HS-27A (cell line): Measurements from ENCODE around the gene RBBP8.
"Not testable (repeated sequence)": the region's sequence is repeated elsewhere in the genome, so short reads cannot be mapped to it uniquely, and the experiment has no call there.

Experiments
- DNase-seq: peaks from one replicate; pipeline ENCODE4 v3.0.0-alpha.2; 2012; ENCODE audit warnings: low read depth, missing footprints

The RBBP8 gene

DNA sequence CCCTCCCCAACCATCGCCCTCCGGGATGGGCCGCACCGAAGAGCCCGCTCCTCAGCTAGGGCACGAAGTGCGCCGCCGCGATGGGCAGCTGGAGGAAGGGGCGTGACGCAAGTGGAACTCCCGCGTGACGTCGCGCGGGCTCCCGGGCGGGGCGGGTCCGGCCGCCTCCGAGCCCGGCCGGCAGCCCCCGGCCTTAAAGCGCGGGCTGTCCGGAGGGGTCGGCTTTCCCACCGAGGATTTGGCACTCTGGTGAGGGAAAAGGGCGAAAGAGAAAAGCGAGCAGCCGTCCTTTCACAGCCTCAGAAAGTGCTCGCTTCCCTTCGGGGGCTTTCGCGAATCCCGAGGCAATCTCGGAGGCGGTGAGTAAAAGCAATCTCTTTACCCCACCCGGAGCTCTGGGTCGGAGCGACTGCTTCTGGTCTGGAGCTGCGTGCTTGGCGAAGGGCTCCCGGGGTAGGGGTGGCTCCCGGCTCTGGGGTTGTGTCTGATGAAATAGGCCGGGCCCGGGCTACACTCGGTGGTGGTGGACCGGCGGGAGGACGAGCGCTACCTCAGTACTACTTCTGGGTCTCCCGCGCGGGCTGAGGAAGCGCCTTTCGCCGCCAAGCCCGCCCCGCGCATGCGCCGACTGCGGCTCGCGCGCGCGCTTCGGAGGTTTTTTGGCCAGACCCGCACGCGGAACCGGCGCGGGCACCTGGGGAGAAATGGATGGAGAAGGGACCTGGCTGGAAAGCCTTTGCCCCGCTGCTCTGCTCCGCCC is at the start of gene RBBP8:
Gene RBBP8, plus strand, starts transcription at position 123 of the 760 bp plus-strand sequence. CDS start 3,524 bp downstream, outside the sequence.
- DNase-seq = peak; percentile 55

DNA sequence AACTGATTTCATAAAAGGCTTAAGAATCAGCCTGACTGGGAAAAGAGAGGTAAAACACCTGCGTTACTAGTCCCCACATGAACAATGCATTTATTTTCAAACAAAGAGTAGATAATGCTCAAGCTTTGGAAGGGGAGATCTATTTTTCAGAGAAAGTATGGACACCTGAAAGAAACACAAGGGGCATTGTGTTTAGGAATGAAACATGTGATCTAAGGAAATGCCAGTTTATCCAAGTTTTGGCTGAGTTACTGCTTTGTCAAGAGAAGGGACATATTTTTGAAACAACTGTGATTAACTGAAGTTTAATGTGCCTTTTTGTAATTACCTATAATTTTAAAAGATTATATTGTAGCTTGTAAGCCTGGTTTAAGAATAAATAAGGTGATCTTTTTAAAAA is 49.3 kb upstream of the RBBP8 start:
- no peak for DNase-seq

DNA sequence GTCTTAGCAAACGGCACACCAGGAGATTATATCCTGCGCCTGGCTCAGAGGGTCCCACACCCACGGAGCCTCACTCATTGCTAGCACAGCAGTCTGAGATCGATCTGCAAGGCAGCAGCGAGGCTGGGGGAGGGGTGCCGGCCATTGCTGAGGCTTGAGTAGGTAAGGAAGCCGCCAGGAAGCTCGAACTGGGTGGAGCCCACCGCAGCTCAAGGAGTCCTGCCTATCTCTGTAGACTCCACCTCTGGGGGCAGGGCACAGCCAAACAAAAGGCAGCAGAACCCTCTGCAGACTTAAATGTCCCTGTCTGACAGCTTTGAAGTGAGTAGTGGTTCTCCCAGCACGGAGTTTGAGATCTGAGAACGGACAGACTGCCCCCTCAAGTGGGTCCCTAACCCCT is 47.4 kb upstream of the RBBP8 start:
- DNase-seq = not testable (repeated sequence)

DNA sequence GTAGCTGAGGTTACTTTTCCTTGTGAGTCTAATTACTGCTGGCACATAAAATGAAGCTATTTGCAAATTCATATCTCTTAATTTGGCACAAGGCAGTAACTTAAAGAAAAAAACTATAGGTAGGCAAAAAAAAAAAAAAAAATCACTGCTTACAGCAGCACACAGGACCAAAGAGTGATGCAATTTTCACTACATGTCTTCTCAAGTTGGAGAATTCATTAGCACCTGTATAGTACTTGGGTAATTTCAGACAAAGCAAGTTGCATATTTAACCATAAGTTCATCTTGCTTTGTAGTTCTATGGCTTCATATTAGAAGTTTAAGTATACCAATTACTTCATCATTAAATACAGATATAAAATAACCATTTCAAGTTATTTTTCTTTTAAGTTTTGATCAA is 33.7 kb upstream of the RBBP8 start:
- DNase-seq = no peak

DNA sequence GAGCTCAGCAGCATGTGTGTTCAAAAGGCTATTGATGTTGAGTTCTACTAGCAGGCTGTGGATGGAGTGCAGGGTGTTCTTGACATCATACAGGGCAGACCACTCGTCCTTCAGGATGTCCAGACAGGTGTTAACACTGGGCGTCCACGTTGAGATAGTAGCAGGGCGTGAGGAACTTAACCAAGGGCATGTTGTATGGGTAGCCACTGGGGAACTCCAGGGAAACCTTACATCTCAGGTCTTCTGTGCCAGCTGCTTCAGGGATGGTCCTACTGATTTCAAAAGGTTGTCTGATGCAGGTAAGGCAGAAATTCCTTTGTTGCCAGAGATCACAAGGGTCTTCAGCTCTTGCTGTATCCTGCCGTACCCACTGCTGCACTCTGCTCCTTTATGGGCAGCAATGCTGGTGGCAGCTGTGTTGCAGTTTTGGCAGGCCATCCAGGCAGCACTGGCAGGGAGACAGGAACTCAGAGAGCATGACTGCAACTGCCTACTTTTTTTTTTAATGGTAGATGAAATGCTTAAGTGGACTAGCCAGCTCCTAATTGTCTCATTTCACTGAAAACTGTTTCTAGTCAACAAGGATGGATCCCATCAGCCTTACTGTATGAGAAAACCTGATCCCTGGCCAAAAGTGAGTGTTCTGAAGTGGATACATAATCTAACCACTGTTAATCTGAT is 32.4 kb upstream of the RBBP8 start:
- DNase-seq = no peak

DNA sequence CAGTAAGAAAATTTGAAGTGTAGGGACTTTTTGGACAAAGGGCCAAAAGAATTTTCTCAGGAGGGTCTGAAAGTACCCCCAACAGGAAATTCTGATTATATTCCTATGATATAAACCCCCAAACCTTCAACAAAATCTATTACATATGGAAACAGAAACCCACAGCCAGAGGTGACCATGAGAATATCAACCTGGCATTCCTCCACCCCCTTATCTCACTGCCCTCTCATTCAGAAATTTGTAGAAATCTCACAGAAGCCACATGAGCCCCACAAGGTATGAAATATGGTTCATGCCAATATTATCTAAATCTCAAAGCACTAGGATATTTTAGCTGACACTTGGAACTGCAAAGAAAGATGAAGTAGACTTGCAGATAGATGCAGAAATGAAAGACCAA is 31.0 kb upstream of the RBBP8 start:
- DNase-seq = no peak

DNA sequence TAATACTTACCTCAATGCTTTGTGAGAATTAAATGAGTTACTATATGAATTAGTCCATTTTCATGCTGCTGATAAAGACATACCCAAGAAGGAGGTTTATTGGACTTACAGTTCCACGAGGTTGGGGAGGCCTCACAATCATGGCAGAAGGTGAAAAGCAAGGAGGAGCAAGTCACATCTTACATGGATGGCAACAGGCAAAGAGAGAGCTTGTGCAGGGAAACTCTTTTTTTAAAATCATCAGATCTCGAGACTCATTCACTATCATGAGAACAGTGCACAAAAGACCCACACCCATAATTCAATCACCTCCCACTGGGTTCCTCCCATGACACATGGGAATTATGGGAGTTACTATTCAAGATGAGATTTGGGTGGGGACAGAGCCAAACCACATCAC is 29.9 kb upstream of the RBBP8 start:
- DNase-seq = not testable (repeated sequence)

DNA sequence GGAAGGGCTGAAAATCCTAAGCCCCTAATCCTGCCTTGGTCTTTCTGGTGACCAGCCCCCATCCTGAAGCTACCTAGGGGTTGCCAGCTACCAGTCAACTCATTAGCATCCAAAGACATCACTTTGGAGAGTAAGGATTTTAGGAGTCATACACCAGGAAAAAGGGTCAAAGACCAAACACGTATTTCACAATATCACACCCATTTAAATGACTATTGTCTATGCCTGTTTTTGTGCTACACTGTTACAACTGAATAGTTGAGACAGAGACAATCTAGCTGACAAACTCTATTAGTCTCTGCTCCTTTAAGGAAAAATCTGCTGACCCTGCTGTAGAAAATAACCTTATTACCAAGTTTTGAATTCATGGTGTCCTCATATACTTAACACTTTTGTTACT is 21.0 kb upstream of the RBBP8 start:
- no peak for DNase-seq

DNA sequence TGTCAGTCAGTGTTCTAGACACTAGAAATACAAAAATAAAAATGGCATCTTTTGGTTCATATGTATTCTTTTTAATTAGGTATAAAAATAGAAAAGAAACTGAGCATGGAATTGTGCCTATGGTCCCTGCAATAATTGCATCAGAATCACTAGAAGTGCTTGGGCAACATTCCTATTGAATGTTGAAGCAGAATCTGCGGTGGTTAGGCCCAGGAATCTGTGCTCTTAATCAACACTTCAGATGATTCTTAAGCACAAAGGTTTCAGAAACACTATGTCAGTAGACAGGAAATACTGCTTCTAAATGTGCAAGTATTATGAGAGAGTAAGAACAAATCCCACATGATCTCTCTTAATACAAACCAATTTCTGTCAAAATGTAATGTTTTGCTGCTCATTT is 20.3 kb upstream of the RBBP8 start:
- no peak for DNase-seq

DNA sequence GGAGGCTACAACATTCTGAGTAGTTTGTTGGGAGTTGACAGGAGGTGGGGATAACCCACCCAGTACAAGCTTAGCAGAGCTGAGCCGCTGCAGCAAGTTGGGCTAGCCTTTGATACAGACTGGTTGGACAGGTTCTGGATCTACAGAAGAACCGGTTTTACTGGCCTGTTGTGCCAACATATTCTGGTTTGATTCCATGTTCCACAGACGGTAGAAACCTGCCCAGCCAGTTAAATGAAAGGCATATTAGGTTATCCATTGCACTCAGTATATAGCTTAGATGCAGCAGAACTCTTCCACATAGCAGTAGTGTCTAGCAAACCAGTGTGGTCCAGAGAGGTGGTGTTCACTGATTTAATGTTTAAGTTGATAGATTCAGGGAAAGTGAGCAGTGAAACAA is 19.3 kb upstream of the RBBP8 start:
- no peak for DNase-seq

DNA sequence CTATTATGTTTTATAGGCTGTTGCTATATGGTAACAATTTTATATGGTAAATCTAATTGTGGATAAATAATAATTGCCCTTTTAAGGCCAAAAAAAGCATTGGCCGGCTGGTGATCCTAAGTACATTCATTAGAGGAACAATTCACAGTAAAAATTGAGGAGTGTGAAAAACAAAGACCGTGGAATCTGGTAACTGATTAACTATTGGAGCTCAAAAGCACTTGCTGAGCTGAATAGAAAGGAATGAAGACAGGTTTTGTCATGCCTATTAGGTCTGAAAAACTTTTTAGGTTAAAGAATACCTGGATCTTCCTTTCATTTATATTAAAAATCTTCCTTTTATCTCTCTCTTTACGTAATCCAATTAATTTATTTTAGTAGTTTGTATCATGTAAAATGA is 18.5 kb upstream of the RBBP8 start:
- DNase-seq = no peak

DNA sequence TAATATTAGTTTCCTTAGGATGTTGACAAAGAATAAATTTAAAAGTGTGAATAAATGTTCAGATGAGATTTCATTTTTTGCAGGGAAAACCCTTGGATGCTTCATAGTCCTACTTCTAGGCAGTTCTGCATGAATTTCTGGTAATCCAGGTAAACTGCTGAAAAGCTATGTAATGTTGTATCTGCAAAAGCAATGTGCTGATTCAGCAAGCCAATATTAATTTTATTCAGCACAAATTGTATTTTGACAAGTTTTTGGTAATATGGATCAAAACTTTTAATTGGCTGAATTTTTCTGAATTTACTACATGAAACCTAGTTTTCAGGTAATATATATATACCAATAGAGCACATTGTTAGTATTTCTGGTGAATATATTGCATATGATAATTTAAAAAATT is 17.8 kb upstream of the RBBP8 start:
- no peak for DNase-seq

DNA sequence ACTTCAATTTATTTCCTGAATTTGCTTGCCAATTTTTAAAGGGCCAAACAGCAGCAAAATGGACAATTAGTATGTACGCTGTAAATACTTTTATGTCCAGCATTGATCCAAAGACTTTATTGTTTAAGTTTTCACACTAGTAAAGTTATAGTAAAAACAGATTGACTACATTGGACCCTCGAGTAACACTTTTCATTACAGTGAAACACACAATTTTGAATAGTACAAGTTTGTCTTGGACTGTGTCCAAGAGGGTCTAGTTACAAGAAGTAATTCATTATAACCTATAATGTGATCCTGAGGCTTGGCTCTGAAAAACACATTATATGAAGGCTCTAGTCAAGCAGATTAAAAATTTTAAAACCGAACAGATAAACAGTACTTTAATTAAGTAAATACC is 11.4 kb upstream of the RBBP8 start:
- no peak for DNase-seq

DNA sequence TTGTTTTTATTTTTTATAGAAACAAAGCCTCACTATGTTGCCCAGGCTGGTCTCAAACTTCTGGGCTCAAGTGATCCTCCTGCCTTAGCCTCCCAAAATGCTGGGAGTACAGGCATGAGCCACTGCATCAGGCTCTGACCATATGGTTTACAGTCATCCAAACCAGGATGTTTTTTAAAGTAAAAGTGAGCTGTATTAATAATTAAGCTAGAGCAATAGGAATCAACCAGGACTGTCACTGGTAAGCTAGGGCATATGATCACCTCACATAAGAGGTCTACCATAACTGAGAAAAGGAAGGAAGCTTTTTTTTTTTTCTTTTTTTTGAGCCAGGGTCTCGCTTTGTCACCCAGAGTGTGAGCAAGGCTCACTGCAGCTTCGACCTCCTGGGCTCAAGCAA is 8.5 kb upstream of the RBBP8 start:
- DNase-seq = no peak

DNA sequence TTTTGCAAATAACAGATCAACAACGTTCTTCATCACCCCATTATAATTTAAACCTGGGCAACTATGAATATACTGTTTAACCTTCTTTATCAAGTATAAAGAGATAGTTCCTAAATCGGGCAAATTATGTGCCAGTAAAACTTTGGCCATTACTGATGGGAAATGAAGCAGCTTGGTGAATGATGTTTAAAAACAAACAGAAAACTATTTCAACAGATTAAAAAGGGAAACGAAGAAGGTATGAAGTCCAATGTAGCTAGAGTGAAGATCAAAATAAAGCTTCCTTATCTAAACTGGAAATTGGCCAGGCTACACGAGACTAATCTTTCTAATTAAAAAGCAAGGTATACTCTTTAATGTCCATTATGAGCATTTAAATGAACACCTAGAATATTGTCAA is 6.7 kb upstream of the RBBP8 start:
- DNase-seq = no peak

DNA sequence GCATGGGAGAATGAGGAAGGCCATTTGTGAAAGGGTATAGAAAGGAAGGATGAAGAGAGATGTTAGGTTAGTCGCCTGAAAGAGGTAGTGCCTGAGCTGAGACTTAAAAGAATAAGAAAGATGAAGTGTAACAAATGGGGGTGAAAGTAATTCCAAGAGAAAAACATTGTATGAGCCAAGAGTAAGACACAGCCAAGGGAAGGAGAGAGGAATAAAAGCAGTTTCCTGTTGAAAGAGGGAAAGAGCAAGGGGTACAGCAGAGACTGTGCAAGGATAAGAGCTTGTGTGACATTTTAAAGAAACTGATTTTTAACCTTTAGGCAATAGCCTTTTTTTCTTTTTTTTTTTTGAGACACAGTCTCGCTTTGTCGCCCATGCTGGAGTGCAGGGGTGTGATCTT is 4.8 kb upstream of the RBBP8 start:
- no peak for DNase-seq

DNA sequence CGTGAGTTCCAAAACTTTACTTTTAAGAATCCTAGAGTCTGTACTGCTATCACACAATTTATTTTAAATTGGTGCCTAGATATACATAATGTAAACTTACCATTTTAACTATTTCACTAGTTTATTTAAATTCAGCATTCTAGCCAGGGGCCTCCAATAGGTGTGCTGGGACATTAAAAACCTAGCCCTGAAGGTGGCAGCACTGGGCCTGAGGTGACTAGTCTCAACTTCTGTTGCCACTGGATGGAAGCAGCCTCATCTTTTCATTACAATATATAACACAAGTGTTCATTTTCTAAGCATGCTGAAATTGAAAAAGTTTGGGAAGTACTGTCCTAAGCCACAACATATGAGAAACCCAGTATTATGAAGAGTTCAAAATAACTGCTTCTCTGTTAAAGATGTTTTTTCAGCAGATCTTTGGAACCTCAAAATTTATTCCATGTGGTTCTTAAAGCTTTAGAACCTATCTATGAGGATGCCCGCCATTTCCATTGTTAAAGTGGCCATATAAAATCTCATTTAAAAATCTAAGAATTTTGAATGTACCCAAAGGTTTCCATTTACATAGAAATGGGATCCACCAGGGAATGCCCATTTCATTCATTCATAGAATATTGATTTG is 2.9 kb upstream of the RBBP8 start:
- DNase-seq = peak; percentile 20

DNA sequence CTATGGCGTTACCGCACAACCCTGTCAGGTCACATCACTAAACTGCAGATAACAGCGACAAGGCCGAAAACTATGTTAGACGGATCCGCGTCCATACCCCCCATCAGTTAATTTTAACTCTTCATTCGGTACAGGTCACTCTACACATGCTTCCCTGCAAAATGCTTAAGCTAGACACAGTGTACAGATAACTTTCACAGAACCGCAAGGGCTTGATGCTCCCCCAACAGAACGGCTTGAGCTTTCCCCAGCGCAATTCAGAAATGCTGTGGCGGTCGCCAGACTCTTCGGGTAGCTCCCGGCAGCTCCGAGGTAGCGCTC is 283 bp upstream of the RBBP8 start:
- DNase-seq = no peak

DNA sequence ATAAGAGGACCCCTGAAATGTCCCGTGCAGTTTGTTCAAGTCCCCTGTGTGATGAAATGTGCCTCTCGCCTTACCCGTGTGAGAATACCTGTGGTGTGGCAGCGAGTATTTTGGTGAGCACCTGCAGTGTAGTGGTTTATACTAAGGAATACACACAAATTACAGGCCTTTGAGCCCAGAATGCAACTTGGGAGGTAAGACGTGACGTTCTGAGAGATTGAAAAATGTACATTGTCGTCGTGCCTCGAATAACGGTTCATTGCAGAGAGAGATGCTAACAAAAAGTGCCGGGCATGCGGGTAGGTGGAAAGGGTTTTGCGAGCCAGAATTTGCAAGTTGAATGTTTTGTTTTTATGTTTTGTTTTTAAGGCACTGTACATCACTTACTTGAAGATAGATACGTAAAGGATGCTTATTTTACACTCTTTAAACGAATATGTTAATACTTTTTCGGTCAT is 867 bp downstream of the RBBP8 start:
- peak; percentile 2 for DNase-seq

DNA sequence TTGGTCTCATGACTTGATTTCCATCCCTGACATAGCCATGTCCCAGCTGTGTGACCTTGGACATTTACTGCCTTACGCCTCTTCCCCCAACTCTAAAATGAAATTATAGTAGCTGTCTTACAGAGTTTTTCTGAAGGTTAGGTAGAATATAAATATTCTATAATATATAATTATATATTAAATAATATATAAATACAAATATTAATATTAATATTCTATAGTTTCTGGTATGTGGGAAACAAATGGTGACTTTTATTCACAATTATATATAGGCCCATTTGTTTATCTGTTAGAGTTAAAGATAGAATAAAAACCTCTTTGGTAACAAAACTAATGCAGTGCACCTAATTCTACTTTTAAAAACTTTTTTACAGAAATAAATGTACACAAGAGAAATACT is 1.7 kb downstream of the RBBP8 start:
- DNase-seq = no peak

DNA sequence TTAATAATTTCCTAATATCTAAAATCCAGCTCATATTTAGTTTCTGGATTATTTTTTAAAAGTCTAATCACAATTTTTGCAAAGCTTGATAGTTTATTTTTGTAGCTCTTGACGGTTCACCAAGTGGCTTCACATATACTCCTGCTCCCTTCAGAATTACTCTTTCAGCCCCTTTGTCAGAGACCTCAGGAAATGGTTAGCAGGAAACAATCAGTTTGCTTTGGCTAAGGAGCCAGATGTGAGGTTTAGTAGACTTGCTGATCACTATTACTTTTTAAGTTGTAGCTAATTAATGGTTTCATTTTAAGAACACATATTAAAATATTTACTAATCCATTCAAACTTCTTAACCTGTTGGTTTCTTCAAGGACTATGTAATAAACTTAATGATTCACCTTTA is 2.3 kb downstream of the RBBP8 start:
- DNase-seq = no peak

DNA sequence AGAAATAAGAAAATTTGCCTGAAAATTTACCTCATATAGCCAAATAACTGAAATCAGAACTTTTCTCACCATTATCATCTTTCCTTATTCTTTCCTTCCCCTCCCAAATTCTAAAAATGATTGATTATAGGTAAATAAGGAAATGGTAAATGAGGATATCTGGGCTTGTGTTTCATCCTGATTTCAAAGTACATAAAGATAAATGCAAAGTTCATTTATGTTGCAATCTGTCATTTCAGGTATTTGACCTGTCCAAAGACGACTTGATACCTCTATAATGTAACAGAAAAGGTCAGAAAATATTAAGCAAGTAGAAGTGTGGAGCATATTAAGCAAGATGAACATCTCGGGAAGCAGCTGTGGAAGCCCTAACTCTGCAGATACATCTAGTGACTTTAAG is 3.4 kb downstream of the RBBP8 start:
- DNase-seq = no peak

DNA sequence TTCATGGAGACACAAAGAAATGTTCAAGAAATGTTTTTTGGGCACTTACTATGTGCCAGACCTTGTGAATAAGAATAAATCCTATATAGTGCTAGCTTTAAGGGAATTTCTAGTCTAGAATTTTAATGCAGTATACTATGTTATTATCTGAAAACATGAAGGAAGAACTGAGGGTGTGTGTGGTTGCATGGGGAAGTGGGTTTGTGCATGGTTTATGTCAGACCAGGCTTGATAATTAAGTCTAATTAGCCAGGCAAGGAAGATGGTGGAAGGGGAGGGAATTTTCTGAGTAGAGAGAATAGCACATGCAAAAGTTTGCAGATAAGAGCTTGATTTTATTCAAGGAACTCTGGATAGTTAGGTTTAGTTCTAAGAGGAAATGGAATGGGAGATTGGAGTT is 6.5 kb downstream of the RBBP8 start:
- no peak for DNase-seq

DNA sequence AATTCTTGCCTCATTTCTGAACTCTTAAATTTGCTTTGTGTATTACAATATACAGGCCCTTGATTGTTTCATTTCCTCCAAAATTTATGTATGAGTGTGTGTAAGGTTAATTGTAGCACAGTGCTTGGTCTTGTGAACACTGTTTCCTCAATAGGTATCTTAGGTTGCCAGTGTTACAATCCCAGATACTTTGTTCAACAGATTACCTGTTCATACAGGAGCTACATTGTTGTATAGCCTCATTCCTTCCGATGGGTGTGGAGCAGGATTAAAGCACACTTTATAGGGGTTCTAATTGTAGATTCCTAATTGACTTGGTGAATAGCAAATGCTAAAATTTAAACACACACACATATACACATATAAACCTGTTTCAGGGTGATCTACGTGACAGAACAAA is 10.7 kb downstream of the RBBP8 start:
- DNase-seq = no peak
